ENCODE data around the gene MCF2L.

GRCh38 chr13:112999414-113000177 lies 30.6 kb downstream of the MCF2L start:
- TF ChIP-seq EZH2 (IDR thresholded peaks at IDR 0.05; ENCODE audit: borderline replicate concordance, low read depth, low read length, poor library complexity, severe bottlenecking) (no peak), CTCF (conservative IDR thresholded peaks at IDR 0.05; ENCODE audit: low read depth, low read length) (no peak)
